WTC11 (cell line): Measurements from ENCODE around the gene SMAD7.

Source experiments
- ATF3 ChIP-seq: sonication (generic); formaldehyde crosslinking; conservative IDR thresholded peaks from 2 replicates; pipeline ENCODE4 v1.8.1; 2022; ENCODE audit warnings: mild to moderate bottlenecking, missing genetic modification reagents
- CTCF ChIP-seq: fragments of 200-600 bp; IDR thresholded peaks from 2 replicates; pipeline ENCODE4 v1.8.0; 2022; ENCODE audit warnings: antibody characterized with exemption
- E2F5 ChIP-seq: sonication (generic); formaldehyde crosslinking; IDR thresholded peaks from 2 replicates; pipeline ENCODE4 v1.8.1; 2022; ENCODE audit warnings: mild to moderate bottlenecking, moderate library complexity, missing genetic modification reagents
- NR3C1 ChIP-seq: sonication (generic); formaldehyde crosslinking; conservative IDR thresholded peaks from 2 replicates; pipeline ENCODE4 v1.8.1; 2023; ENCODE audit warnings: low read depth, mild to moderate bottlenecking, missing genetic modification reagents
- SOX15 ChIP-seq: fragments of 250-450 bp; sonication (Bioruptor Pico); IDR thresholded peaks from 2 replicates; pipeline ENCODE4 v1.9.0; 2021; ENCODE audit warnings: mild to moderate bottlenecking
- SP1 ChIP-seq: sonication (generic); formaldehyde crosslinking; conservative IDR thresholded peaks from 2 replicates; pipeline ENCODE4 v1.8.1; 2022; ENCODE audit warnings: missing genetic modification reagents
- TP53 ChIP-seq: sonication (generic); formaldehyde crosslinking; IDR thresholded peaks from 2 replicates; pipeline ENCODE4 v1.8.1; 2023; ENCODE audit warnings: mild to moderate bottlenecking, missing genetic modification reagents
- USF2 ChIP-seq: sonication (generic); formaldehyde crosslinking; IDR thresholded peaks from 2 replicates; pipeline ENCODE4 v1.8.1; 2023; ENCODE audit warnings: mild to moderate bottlenecking, missing genetic modification reagents, moderate library complexity

- TF ChIP-seq SP1 (no peak), E2F5 (no peak), CTCF (no peak), SOX15 (no peak), TP53 (no peak), USF2 (CRISPR knock-in tag) (peak; percentile 50; the same call in 1 of the 2 replicates), ATF3 (CRISPR knock-in tag) (no peak), NR3C1 (CRISPR knock-in tag) (no peak)
Observed at GRCh38 chr18:48975817-48976649, 25.3 kb upstream of the SMAD7 start.
